Transverse colon (tissue), 4 donors: ENCODE measurements around the gene SF3B6.

ENCODE experiments used
- EP300 ChIP-seq: sonication (generic); formaldehyde crosslinking; IDR thresholded peaks from one replicate; pipeline ENCODE4 v1.6.1; 2017; ENCODE audit warnings: antibody characterized with exemption, low read depth
- POLR2A ChIP-seq: fragments of 450-650 bp; IDR thresholded peaks from one replicate; pipeline ENCODE4 v1.6.1; 2016; ENCODE audit warnings: antibody characterized with exemption, mild to moderate bottlenecking, moderate library complexity
- POLR2AphosphoS5 ChIP-seq, 3 donors: sonication (generic); formaldehyde crosslinking; IDR thresholded peaks; one replicate each; pipeline ENCODE4 v1.6.1; 2016; ENCODE audit warnings: antibody characterized with exemption in 3 of 3
- TF ChIP-seq, protein P1 (sequence below), 5 experiments: fragments of 200-600 bp in 3 of 5; fragments of 450-650 bp in 2 of 5; sonication (generic) in 3 of 5; IDR thresholded peaks; 1 replicate in 2 of 5; 2 replicates in 3 of 5; pipeline ENCODE4 v1.5.1; 2016 to 2017; ENCODE audit warnings: antibody characterized with exemption in 5 of 5, inconsistent platforms in 3 of 5, mild to moderate bottlenecking in 2 of 5, moderate library complexity in 1 of 5

DNA sequence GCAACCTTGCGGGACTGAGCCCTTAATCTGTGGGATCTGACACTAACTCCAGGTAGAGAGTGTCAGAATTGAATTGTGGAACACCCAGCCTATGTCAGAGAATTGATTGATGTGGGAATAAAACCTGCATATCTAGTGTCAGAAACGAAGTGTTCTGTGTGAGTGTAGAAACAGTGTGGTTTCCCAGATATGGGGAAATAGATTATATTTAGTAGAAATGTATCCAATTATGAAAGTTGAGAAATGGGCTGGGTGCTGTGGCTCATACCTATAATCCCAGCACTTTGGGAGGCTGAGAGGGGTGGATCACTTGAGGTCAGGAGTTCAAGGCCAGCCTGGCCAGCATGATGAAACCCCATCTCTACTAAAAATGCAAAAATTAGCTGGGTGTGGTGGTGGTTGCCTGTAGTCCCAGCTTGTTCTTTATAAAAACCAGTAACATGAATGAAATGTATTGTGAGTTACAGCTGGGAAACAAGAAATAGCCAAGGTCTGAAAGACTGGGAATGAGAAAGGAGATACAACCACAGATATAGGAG is 12.8 kb upstream of the SF3B6 start:
- TF ChIP-seq POLR2A (no peak), EP300 (no peak), POLR2AphosphoS5 (IDR thresholded peaks at IDR 0.05) (no peak)
- TF ChIP-seq, protein P1, sequence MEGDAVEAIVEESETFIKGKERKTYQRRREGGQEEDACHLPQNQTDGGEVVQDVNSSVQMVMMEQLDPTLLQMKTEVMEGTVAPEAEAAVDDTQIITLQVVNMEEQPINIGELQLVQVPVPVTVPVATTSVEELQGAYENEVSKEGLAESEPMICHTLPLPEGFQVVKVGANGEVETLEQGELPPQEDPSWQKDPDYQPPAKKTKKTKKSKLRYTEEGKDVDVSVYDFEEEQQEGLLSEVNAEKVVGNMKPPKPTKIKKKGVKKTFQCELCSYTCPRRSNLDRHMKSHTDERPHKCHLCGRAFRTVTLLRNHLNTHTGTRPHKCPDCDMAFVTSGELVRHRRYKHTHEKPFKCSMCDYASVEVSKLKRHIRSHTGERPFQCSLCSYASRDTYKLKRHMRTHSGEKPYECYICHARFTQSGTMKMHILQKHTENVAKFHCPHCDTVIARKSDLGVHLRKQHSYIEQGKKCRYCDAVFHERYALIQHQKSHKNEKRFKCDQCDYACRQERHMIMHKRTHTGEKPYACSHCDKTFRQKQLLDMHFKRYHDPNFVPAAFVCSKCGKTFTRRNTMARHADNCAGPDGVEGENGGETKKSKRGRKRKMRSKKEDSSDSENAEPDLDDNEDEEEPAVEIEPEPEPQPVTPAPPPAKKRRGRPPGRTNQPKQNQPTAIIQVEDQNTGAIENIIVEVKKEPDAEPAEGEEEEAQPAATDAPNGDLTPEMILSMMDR (IDR thresholded peaks at IDR 0.05), result no peak
